ENCODE data around the gene KHK.
A peak's percentile ranks its signal among the peaks of the same experiment; 100 is the strongest.

KHK gene

DNA sequence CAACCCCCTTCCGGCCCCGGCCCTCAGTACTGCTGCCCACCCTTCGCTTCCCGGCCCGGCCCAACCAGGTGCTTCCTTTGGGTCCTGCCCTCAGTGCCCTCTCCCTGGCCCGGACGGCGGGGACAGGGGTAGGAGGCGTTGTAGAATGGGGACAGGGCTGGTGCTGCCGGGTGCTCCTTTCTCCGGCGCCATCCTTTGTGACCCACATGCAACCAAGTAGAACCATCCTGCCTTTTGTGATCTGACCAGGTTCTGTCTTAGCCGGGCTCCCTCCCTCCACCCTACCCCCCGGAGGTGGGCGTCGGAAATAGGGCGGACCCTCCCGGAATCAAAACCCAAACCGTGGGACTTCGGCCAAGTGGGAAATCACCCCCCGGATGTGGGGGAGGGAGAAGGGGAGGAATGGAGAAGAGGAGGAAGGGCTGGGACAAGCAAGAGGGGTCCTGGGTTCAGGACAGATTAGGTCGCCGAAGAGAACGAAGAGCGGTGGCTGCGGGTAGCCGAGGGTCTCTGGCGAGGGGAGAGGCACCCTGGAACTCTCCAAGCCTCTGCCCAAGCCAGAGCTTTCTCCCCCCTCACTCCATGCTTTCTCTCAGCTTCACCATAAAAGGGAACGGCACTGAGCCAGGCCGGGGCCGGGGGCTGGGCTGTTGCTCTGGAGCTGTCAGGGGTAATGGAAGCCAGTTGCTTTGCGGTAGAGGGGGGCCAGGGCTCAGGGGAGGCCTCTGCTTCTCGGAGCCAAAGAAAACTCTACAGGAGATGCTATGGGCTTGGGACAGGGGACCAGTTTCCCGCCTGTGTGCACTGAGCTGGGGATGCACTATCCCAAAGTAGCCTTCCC is 14.4 kb upstream of the KHK start:
- H3K4me1 ChIP-seq (ENCODE audit: control insufficient read depth in 1 of 2, insufficient read depth in 2 of 2, low read length in 2 of 2) = peaks cover 6 to 18% of the 10 kb centered on the region in 2 experiments
- peak overlapping the region; percentile 87 for H3K9ac ChIP-seq (ENCODE audit: low read length)
- H3K9me3 ChIP-seq (ENCODE audit: insufficient read depth, low read depth, low read length) = no peaks in the 10 kb centered on the region
- H3K36me3 ChIP-seq (ENCODE audit: control insufficient read depth in 1 of 2, insufficient read depth in 2 of 2, low read length in 2 of 2) = peaks cover 23 to 30% of the 10 kb centered on the region in 2 experiments
- peaks cover 19% of the 10 kb centered on the region for H3K79me1 ChIP-seq (ENCODE audit: low read length)
- H4K12ac ChIP-seq (ENCODE audit: low read depth, low read length) = peak overlapping the region; percentile 66
- H3K14ac ChIP-seq (ENCODE audit: low read length) = peak overlapping the region; percentile 83
- no peak overlapping the region for H3K23ac ChIP-seq (ENCODE audit: low read length)
- H2BK5ac ChIP-seq (ENCODE audit: low read depth, low read length, poor library complexity) = peak overlapping the region; percentile 47
- no peak for DNase-seq
- peak overlapping the region; percentile 94 for H4K91ac ChIP-seq (ENCODE audit: low read depth, low read length)
- peak overlapping the region; percentile 76 for H3K4ac ChIP-seq (ENCODE audit: low read depth, low read length)
- peak overlapping the region; percentile 86 for H3K18ac ChIP-seq (ENCODE audit: low read length)
- peak overlapping the region; percentile 46 for H2BK12ac ChIP-seq (ENCODE audit: low read length)
- H2BK120ac ChIP-seq (ENCODE audit: insufficient read depth, low read length, poor library complexity) = peak overlapping the region; percentile 75
- no peaks in the 10 kb centered on the region for H3K27me3 ChIP-seq (ENCODE audit: insufficient read depth, low read length)
- peaks cover 21% of the 10 kb centered on the region for H3K79me2 ChIP-seq (ENCODE audit: control insufficient read depth, insufficient read depth, low read length, poor library complexity)
- H3K27ac ChIP-seq (ENCODE audit: low read depth, low read length) = peak overlapping the region; percentile 93
- peak overlapping the region; percentile 81 for H3K4me3 ChIP-seq (ENCODE audit: low read depth, low read length)
- H2AK5ac ChIP-seq (ENCODE audit: low read length) = peak overlapping the region; percentile 85
- peak overlapping the region; percentile 94 for H3K4me2 ChIP-seq (ENCODE audit: low read length)
- H4K8ac ChIP-seq (ENCODE audit: low read depth, low read length) = peak overlapping the region; percentile 85
- H2AFZ ChIP-seq (ENCODE audit: insufficient read depth, low read length, poor library complexity) = peak overlapping the region; percentile 81
- no CpG with 5 or more reads among the region's 34 CpGs for WGBS (ENCODE audit: extremely low coverage, insufficient coverage, insufficient read length)

DNA sequence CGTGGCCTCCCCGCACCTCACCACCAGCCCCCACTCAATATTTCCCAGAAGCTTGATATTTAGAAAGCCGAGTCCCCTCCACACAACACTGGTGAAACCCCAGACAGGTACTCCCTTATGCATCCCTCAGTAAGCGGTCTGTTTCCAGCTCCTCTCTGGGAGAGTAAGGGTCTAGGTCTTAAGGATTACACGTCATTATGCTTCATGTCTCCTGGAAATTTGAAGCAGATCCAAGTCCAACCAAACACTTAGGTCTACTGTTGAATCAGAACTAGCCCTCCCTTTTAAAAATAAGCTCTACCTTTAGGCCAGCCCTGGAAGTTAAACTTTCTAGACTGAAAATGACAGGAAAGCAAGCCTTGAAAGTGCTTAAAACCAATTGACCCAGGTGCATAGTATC is 13.7 kb upstream of the KHK start:
- Histone ChIP-seq H2BK120ac (ENCODE audit: insufficient read depth, low read length, poor library complexity) (peak overlapping the region; percentile 34), H4K12ac (ENCODE audit: low read depth, low read length) (no peak overlapping the region), H3K27ac (ENCODE audit: low read depth, low read length) (peak overlapping the region; percentile 93), H3K18ac (ENCODE audit: low read length) (no peak overlapping the region), H4K91ac (ENCODE audit: low read depth, low read length) (peak overlapping the region; percentile 37), H2BK5ac (ENCODE audit: low read depth, low read length, poor library complexity) (peak overlapping the region; percentile 15), H4K8ac (ENCODE audit: low read depth, low read length) (peak overlapping the region; percentile 85), H3K79me2 (ENCODE audit: control insufficient read depth, insufficient read depth, low read length, poor library complexity) (peaks cover 21% of the 10 kb centered on the region), H3K27me3 (ENCODE audit: insufficient read depth, low read length) (no peaks in the 10 kb centered on the region), H2AFZ (ENCODE audit: insufficient read depth, low read length, poor library complexity) (no peak overlapping the region), H3K9me3 (ENCODE audit: insufficient read depth, low read depth, low read length) (no peaks in the 10 kb centered on the region), H3K36me3 (ENCODE audit: control insufficient read depth in 1 of 2, insufficient read depth in 2 of 2, low read length in 2 of 2) (peaks cover 19 to 24% of the 10 kb centered on the region in 2 experiments), H2BK12ac (ENCODE audit: low read length) (peak overlapping the region; percentile 46), H2AK5ac (ENCODE audit: low read length) (no peak overlapping the region), H3K23ac (ENCODE audit: low read length) (no peak overlapping the region), H3K4me2 (ENCODE audit: low read length) (peak overlapping the region; percentile 94), H3K14ac (ENCODE audit: low read length) (no peak overlapping the region), H3K4ac (ENCODE audit: low read depth, low read length) (no peak overlapping the region), H3K9ac (ENCODE audit: low read length) (no peak overlapping the region), H3K4me3 (ENCODE audit: low read depth, low read length) (no peak overlapping the region), H3K79me1 (ENCODE audit: low read length) (peaks cover 19% of the 10 kb centered on the region), H3K4me1 (ENCODE audit: control insufficient read depth in 1 of 2, insufficient read depth in 2 of 2, low read length in 2 of 2) (peaks cover 6 to 18% of the 10 kb centered on the region in 2 experiments)
- WGBS (ENCODE audit: extremely low coverage, insufficient coverage, insufficient read length) = no CpG with 5 or more reads among the region's 5 CpGs
- DNase-seq = no peak

DNA sequence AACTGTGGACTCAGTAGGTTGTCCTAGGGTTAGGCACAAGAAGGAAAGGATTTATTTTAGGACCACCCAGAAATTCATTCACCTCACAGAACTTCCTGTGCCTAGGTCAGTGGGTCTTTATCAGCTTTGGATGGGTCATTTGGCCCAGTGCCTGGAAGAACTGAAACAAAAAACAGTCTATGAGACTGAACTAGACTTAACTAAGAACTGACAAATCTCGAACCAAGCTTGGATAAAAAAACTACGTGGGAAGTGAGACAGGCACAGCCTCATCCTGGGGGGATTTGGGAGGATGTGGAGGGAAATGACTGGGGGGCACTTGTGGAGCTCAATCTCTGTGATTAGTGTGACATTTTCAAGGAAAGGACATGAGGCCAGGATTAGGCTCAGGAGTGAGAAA is 12.8 kb upstream of the KHK start:
- H3K36me3 ChIP-seq (ENCODE audit: control insufficient read depth in 1 of 2, insufficient read depth in 2 of 2, low read length in 2 of 2) = peaks cover 12 to 15% of the 10 kb centered on the region in 2 experiments
- no peak overlapping the region for H4K12ac ChIP-seq (ENCODE audit: low read depth, low read length)
- no peak overlapping the region for H2AK5ac ChIP-seq (ENCODE audit: low read length)
- H3K27ac ChIP-seq (ENCODE audit: low read depth, low read length) = no peak overlapping the region
- H3K9ac ChIP-seq (ENCODE audit: low read length) = no peak overlapping the region
- H3K79me2 ChIP-seq (ENCODE audit: control insufficient read depth, insufficient read depth, low read length, poor library complexity) = peaks cover 21% of the 10 kb centered on the region
- H3K9me3 ChIP-seq (ENCODE audit: insufficient read depth, low read depth, low read length) = no peaks in the 10 kb centered on the region
- H3K18ac ChIP-seq (ENCODE audit: low read length) = no peak overlapping the region
- H2BK12ac ChIP-seq (ENCODE audit: low read length) = no peak overlapping the region
- peaks cover 19% of the 10 kb centered on the region for H3K79me1 ChIP-seq (ENCODE audit: low read length)
- no peak overlapping the region for H2AFZ ChIP-seq (ENCODE audit: insufficient read depth, low read length, poor library complexity)
- no peak overlapping the region for H2BK5ac ChIP-seq (ENCODE audit: low read depth, low read length, poor library complexity)
- H4K91ac ChIP-seq (ENCODE audit: low read depth, low read length) = no peak overlapping the region
- H4K8ac ChIP-seq (ENCODE audit: low read depth, low read length) = no peak overlapping the region
- no peak overlapping the region for H3K14ac ChIP-seq (ENCODE audit: low read length)
- no peak overlapping the region for H3K4me3 ChIP-seq (ENCODE audit: low read depth, low read length)
- no peaks in the 10 kb centered on the region for H3K27me3 ChIP-seq (ENCODE audit: insufficient read depth, low read length)
- H3K23ac ChIP-seq (ENCODE audit: low read length) = no peak overlapping the region
- no peak for DNase-seq
- no peak overlapping the region for H2BK120ac ChIP-seq (ENCODE audit: insufficient read depth, low read length, poor library complexity)
- WGBS (ENCODE audit: extremely low coverage, insufficient coverage, insufficient read length) = no CpG with 5 or more reads among the region's 2 CpGs
- H3K4ac ChIP-seq (ENCODE audit: low read depth, low read length) = no peak overlapping the region
- H3K4me2 ChIP-seq (ENCODE audit: low read length) = no peak overlapping the region
- peaks cover 6 to 18% of the 10 kb centered on the region in 2 experiments for H3K4me1 ChIP-seq (ENCODE audit: control insufficient read depth in 1 of 2, insufficient read depth in 2 of 2, low read length in 2 of 2)

GRCh38 chr2:27074738-27075565 is 11.6 kb upstream of the KHK start:
- Histone ChIP-seq H4K12ac (ENCODE audit: low read depth, low read length) (no peak overlapping the region), H3K79me2 (ENCODE audit: control insufficient read depth, insufficient read depth, low read length, poor library complexity) (peaks cover 19% of the 10 kb centered on the region), H2AK5ac (ENCODE audit: low read length) (no peak overlapping the region), H3K4ac (ENCODE audit: low read depth, low read length) (no peak overlapping the region), H3K23ac (ENCODE audit: low read length) (no peak overlapping the region), H3K9ac (ENCODE audit: low read length) (no peak overlapping the region), H3K79me1 (ENCODE audit: low read length) (peaks cover 19% of the 10 kb centered on the region), H3K4me2 (ENCODE audit: low read length) (no peak overlapping the region), H3K14ac (ENCODE audit: low read length) (no peak overlapping the region), H4K8ac (ENCODE audit: low read depth, low read length) (no peak overlapping the region), H2BK12ac (ENCODE audit: low read length) (no peak overlapping the region), H2BK120ac (ENCODE audit: insufficient read depth, low read length, poor library complexity) (no peak overlapping the region), H3K27ac (ENCODE audit: low read depth, low read length) (no peak overlapping the region), H3K27me3 (ENCODE audit: insufficient read depth, low read length) (no peaks in the 10 kb centered on the region), H3K18ac (ENCODE audit: low read length) (no peak overlapping the region), H2BK5ac (ENCODE audit: low read depth, low read length, poor library complexity) (no peak overlapping the region), H2AFZ (ENCODE audit: insufficient read depth, low read length, poor library complexity) (no peak overlapping the region), H4K91ac (ENCODE audit: low read depth, low read length) (no peak overlapping the region), H3K9me3 (ENCODE audit: insufficient read depth, low read depth, low read length) (no peaks in the 10 kb centered on the region), H3K4me3 (ENCODE audit: low read depth, low read length) (no peak overlapping the region), H3K4me1 (ENCODE audit: control insufficient read depth in 1 of 2, insufficient read depth in 2 of 2, low read length in 2 of 2) (peaks cover 6 to 14% of the 10 kb centered on the region in 2 experiments), H3K36me3 (ENCODE audit: control insufficient read depth in 1 of 2, insufficient read depth in 2 of 2, low read length in 2 of 2) (peaks cover 3% of the 10 kb centered on the region in 2 experiments)
- WGBS (ENCODE audit: extremely low coverage, insufficient coverage, insufficient read length) = no CpG with 5 or more reads among the region's 4 CpGs
- DNase-seq = no peak

All from trophoblast cell (in vitro differentiated cells and primary cell).